ENCODE results near the gene GJD3. TPM values are rescaled to one million over a fixed set of nuclear protein-coding genes. Genes with fewer than 3 reads are reported as not detected.
A peak's percentile ranks its signal among the peaks of the same experiment; 100 is the strongest.

The GJD3 gene
- total and polyA plus RNA-seq, 9 of the 15 experiments (the other 6 are each of a cell fraction or from before 2014, with no cell fraction given), result 0.17 to 0.38 TPM; not detected in 7

DNA sequence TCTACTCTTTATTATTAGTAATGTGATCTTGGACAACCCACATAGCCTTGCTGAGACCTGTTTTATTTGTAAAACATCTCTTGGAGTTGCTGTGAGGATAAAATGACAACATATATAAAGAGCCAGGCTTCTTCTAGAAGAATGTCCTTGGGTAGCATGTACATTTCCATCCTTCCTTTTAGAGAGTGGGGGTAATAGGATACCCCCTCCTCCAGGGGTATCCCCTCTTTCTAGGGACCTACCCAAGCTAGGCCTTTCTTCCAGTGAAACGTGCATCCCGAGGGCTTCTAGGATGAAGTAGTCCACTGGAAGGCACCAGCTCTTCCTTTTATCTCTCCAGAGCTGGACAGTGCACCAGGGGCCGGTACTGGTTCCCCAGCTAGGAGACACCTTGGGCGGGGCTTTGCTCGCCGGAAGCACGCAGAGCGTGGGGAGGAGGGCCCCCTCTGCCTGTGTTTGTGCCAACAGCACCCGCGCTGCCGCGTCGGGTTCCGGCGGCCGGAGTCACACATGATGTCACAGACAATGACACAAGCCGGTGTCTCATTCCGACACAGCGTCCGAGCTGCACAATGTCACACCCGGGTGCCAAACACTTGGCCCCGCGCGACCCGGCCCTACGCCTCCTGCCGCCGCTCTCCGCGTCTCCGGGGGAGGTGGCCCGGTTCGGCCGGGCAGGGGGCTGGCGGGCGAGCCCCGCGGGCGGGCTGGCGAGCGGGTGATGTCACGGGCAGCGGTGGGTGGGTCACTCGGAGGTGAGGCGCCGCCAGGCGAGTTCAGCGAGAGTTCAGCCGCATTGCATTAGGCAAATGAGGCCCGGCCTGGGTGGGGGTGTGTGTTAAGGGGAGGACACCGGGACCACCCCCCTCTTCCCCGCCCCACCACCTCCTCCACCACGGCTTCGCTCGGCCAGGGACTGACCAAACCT is 23.4 kb downstream of the GJD3 start (continued):
- TF ChIP-seq, protein P1, sequence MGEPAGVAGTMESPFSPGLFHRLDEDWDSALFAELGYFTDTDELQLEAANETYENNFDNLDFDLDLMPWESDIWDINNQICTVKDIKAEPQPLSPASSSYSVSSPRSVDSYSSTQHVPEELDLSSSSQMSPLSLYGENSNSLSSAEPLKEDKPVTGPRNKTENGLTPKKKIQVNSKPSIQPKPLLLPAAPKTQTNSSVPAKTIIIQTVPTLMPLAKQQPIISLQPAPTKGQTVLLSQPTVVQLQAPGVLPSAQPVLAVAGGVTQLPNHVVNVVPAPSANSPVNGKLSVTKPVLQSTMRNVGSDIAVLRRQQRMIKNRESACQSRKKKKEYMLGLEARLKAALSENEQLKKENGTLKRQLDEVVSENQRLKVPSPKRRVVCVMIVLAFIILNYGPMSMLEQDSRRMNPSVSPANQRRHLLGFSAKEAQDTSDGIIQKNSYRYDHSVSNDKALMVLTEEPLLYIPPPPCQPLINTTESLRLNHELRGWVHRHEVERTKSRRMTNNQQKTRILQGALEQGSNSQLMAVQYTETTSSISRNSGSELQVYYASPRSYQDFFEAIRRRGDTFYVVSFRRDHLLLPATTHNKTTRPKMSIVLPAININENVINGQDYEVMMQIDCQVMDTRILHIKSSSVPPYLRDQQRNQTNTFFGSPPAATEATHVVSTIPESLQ (CRISPR knock-in tag; IDR thresholded peaks at IDR 0.05), result no peak
- no peak for TF ChIP-seq IRF2 (CRISPR knock-in tag; IDR thresholded peaks at IDR 0.05)
- TF ChIP-seq, protein P2, sequence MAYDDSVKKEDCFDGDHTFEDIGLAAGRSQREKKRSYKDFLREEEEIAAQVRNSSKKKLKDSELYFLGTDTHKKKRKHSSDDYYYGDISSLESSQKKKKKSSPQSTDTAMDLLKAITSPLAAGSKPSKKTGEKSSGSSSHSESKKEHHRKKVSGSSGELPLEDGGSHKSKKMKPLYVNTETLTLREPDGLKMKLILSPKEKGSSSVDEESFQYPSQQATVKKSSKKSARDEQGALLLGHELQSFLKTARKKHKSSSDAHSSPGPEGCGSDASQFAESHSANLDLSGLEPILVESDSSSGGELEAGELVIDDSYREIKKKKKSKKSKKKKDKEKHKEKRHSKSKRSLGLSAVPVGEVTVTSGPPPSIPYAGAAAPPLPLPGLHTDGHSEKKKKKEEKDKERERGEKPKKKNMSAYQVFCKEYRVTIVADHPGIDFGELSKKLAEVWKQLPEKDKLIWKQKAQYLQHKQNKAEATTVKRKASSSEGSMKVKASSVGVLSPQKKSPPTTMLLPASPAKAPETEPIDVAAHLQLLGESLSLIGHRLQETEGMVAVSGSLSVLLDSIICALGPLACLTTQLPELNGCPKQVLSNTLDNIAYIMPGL (CRISPR knock-in tag; IDR thresholded peaks at IDR 0.05), result no peak
- no peak for TF ChIP-seq ZKSCAN3 (CRISPR knock-in tag; IDR thresholded peaks at IDR 0.05)
- no peak for TF ChIP-seq CAMTA2 (CRISPR knock-in tag; conservative IDR thresholded peaks at IDR 0.05)
- no peak for TF ChIP-seq TAF15 (IDR thresholded peaks at IDR 0.05; ENCODE audit: low read depth, low read length)
- TF ChIP-seq, protein P3, sequence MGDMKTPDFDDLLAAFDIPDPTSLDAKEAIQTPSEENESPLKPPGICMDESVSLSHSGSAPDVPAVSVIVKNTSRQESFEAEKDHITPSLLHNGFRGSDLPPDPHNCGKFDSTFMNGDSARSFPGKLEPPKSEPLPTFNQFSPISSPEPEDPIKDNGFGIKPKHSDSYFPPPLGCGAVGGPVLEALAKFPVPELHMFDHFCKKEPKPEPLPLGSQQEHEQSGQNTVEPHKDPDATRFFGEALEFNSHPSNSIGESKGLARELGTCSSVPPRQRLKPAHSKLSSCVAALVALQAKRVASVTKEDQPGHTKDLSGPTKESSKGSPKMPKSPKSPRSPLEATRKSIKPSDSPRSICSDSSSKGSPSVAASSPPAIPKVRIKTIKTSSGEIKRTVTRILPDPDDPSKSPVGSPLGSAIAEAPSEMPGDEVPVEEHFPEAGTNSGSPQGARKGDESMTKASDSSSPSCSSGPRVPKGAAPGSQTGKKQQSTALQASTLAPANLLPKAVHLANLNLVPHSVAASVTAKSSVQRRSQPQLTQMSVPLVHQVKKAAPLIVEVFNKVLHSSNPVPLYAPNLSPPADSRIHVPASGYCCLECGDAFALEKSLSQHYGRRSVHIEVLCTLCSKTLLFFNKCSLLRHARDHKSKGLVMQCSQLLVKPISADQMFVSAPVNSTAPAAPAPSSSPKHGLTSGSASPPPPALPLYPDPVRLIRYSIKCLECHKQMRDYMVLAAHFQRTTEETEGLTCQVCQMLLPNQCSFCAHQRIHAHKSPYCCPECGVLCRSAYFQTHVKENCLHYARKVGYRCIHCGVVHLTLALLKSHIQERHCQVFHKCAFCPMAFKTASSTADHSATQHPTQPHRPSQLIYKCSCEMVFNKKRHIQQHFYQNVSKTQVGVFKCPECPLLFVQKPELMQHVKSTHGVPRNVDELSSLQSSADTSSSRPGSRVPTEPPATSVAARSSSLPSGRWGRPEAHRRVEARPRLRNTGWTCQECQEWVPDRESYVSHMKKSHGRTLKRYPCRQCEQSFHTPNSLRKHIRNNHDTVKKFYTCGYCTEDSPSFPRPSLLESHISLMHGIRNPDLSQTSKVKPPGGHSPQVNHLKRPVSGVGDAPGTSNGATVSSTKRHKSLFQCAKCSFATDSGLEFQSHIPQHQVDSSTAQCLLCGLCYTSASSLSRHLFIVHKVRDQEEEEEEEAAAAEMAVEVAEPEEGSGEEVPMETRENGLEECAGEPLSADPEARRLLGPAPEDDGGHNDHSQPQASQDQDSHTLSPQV (IDR thresholded peaks at IDR 0.05), result no peak; the same call in 1 of the 2 replicates
- no peak for TF ChIP-seq ZNF232 (CRISPR knock-in tag; IDR thresholded peaks at IDR 0.05)
- peak; percentile 24; the same call in 1 of the 2 replicates for TF ChIP-seq HCFC1 (IDR thresholded peaks at IDR 0.05; ENCODE audit: low read depth, low read length)
- TF ChIP-seq, protein P4, sequence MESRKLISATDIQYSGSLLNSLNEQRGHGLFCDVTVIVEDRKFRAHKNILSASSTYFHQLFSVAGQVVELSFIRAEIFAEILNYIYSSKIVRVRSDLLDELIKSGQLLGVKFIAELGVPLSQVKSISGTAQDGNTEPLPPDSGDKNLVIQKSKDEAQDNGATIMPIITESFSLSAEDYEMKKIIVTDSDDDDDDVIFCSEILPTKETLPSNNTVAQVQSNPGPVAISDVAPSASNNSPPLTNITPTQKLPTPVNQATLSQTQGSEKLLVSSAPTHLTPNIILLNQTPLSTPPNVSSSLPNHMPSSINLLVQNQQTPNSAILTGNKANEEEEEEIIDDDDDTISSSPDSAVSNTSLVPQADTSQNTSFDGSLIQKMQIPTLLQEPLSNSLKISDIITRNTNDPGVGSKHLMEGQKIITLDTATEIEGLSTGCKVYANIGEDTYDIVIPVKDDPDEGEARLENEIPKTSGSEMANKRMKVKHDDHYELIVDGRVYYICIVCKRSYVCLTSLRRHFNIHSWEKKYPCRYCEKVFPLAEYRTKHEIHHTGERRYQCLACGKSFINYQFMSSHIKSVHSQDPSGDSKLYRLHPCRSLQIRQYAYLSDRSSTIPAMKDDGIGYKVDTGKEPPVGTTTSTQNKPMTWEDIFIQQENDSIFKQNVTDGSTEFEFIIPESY (CRISPR knock-in tag; IDR thresholded peaks at IDR 0.05), result peak; percentile 41; the same call in 1 of the 2 replicates
- TF ChIP-seq SAFB (IDR thresholded peaks at IDR 0.05; ENCODE audit: borderline replicate concordance, low read depth, low read length), result 0 out of 2 replicates have a peak, but pooled peaks have one; percentile 14
- TF ChIP-seq YY1 (IDR thresholded peaks at IDR 0.05; ENCODE audit: borderline replicate concordance in 1 of 3, control insufficient read depth in 1 of 3, extremely low read depth in 1 of 3, insufficient read depth in 3 of 3, insufficient read length in 1 of 3, insufficient replicate concordance in 2 of 3, low read depth in 1 of 3, low read length in 2 of 3), result peak in 1 of 3 experiments; percentile 6
- peak; percentile 69 for TF ChIP-seq NFIC (IDR thresholded peaks at IDR 0.05)
- TF ChIP-seq ELF2 (CRISPR knock-in tag; IDR thresholded peaks at IDR 0.05), result no peak
- TF ChIP-seq SIN3A (IDR thresholded peaks at IDR 0.05; ENCODE audit: borderline replicate concordance in 2 of 2, control insufficient read depth in 1 of 2, low read depth in 2 of 2, low read length in 2 of 2), result 0 out of 4 replicates have a peak, but pooled peaks of 1 of the 2 experiments have one; percentile 11

Measured in K562 (cell line).